K562 (cell line): ENCODE measurements around the gene ABCA7. TPM values are rescaled to one million over a fixed set of nuclear protein-coding genes. Genes with fewer than 3 reads are reported as not detected.

Experiments
- CBX3 ChIP-seq, 2 experiments: IDR thresholded peaks; 1 replicate in 1 of 2; 2 replicates in 1 of 2; pipeline ENCODE4 v1.6.1; 2012; ENCODE audit warnings: inconsistent platforms in 2 of 2, low read length in 2 of 2, borderline replicate concordance in 1 of 2, control low read depth in 1 of 2
- CREB1 ChIP-seq, 2 experiments: sonication (generic) in 1 of 2; formaldehyde crosslinking in 1 of 2; IDR thresholded peaks; 2 replicates each; pipeline versions ENCODE4 v1.6.1 to v1.8.0; 2012 to 2022; ENCODE audit warnings: inconsistent platforms in 1 of 2, mild to moderate bottlenecking in 1 of 2, missing genetic modification reagents in 1 of 2, moderate library complexity in 1 of 2
- CREM ChIP-seq: IDR thresholded peaks from 2 replicates; pipeline ENCODE4 v1.6.1; 2014; ENCODE audit warnings: antibody characterized with exemption, low read depth
- E2F1 ChIP-seq: sonication (generic); formaldehyde crosslinking; IDR thresholded peaks from 2 replicates; pipeline ENCODE4 v1.8.1; 2023; ENCODE audit warnings: mild to moderate bottlenecking, missing genetic modification reagents, moderate library complexity
- E4F1 ChIP-seq: fragments of 250-450 bp; sonication (Bioruptor Pico); IDR thresholded peaks from 2 replicates; pipeline ENCODE4 v1.5.0; 2021; ENCODE audit warnings: mild to moderate bottlenecking, borderline replicate concordance
- ETS1 ChIP-seq: conservative IDR thresholded peaks from 2 replicates; pipeline ENCODE4 v1.6.1; 2011; ENCODE audit warnings: low read depth, mild to moderate bottlenecking, low read length; ENCODE audit not compliant: control insufficient read depth
- FIP1L1 ChIP-seq: fragments of 200-400 bp; formaldehyde crosslinking; IDR thresholded peaks from 2 replicates; pipeline ENCODE4 v1.6.1; 2018; ENCODE audit warnings: mild to moderate bottlenecking, low read depth, low read length; ENCODE audit not compliant: poor library complexity, severe bottlenecking
- HNRNPLL ChIP-seq: fragments of 200-400 bp; formaldehyde crosslinking; IDR thresholded peaks from 2 replicates; pipeline ENCODE4 v1.6.1; 2017; ENCODE audit warnings: low read length, low read depth, mild to moderate bottlenecking; ENCODE audit not compliant: poor library complexity, severe bottlenecking
- KHSRP ChIP-seq: fragments of 450-650 bp; IDR thresholded peaks from 2 replicates; pipeline ENCODE4 v1.6.1; 2017
- MBD2 ChIP-seq: sonication (generic); IDR thresholded peaks from 2 replicates; pipeline ENCODE4 v1.6.1; 2016; ENCODE audit warnings: low read depth, borderline replicate concordance
- MITF ChIP-seq: IDR thresholded peaks from 2 replicates; pipeline ENCODE4 v1.6.1; 2014; ENCODE audit warnings: antibody characterized with exemption
- NCOA6 ChIP-seq: fragments of 450-650 bp; IDR thresholded peaks from 2 replicates; pipeline ENCODE4 v1.6.1; 2017; ENCODE audit warnings: mild to moderate bottlenecking
- OTX1 ChIP-seq: fragments of 450-650 bp; formaldehyde crosslinking; IDR thresholded peaks from 2 replicates; pipeline ENCODE4 v1.4.0; 2022; ENCODE audit warnings: mild to moderate bottlenecking
- PBX2 ChIP-seq, 2 experiments: IDR thresholded peaks in 1 of 2; conservative IDR thresholded peaks in 1 of 2; 2 replicates each; pipeline ENCODE4 v1.6.1; 2016; ENCODE audit warnings: low read depth in 2 of 2, mild to moderate bottlenecking in 1 of 2, missing compliant biosample characterization in 1 of 2, missing genetic modification characterization in 1 of 2, moderate library complexity in 1 of 2
- SIX5 ChIP-seq, 2 experiments: IDR thresholded peaks; 2 replicates each; pipeline ENCODE4 v1.6.1; 2011; ENCODE audit warnings: low read length in 2 of 2, borderline replicate concordance in 1 of 2, low read depth in 1 of 2, mild to moderate bottlenecking in 1 of 2, moderate library complexity in 1 of 2; ENCODE audit not compliant: insufficient read depth in 1 of 2
- SMARCE1 ChIP-seq: fragments of 450-650 bp; IDR thresholded peaks from 2 replicates; pipeline ENCODE4 v1.7.1; 2016; ENCODE audit warnings: mild to moderate bottlenecking
- ZEB2 ChIP-seq: fragments of 450-650 bp; IDR thresholded peaks from 2 replicates; pipeline ENCODE4 v1.6.1; 2016
- polyA plus RNA-seq, 8 experiments: library from polyadenylated mRNA; depleted of rRNA in 4 of 8; stranded (reverse) in 5 of 8; unstranded in 3 of 8; fragments of >200 nt; fragmentation: Nextera tagmentation in 2 of 8; fragmentation: Illumina TruSeq in 1 of 8; extraction: Ambion mirVana in 2 of 8; extraction: Trizol in 1 of 8; gene quantifications; 2 replicates each; pipeline versions ENCODE4 v1.2.1 to v1.2.3, GENCODE V29; 2011 to 2014; ENCODE audit warnings: inconsistent platforms in 1 of 8, missing spikeins in 1 of 8
- total RNA-seq, 7 experiments: library from RNA; depleted of rRNA in 6 of 7; stranded (reverse); fragments of >200 nt in 6 of 7; fragmentation: Illumina TruSeq in 2 of 7; extraction: Trizol in 2 of 7; gene quantifications; 2 replicates each; pipeline versions ENCODE4 v1.2.1 to v1.2.3, GENCODE V29; 2011 to 2021; ENCODE audit warnings: low replicate concordance in 1 of 7

Gene ABCA7
- total and polyA plus RNA-seq, 9 of the 15 experiments (the other 6 are each of a cell fraction or from before 2014, with no cell fraction given), result 2.3 to 96.1 (median 31.2) TPM

GRCh38 chr19:1094978-1095701, 55.2 kb downstream of the ABCA7 start, which contains the start of gene POLR2E (continued):
- TF ChIP-seq NCOA6 (no peak), KHSRP (no peak), PBX2 (CRISPR knock-in tag; IDR thresholded peaks at IDR 0.05; ENCODE audit: low read depth) (no peak), PBX2 (tag; conservative IDR thresholded peaks at IDR 0.05; ENCODE audit: low read depth) (no peak), OTX1 (CRISPR knock-in tag) (0 out of 2 replicates have a peak, but pooled peaks have one; percentile 15), HNRNPLL (peak; percentile 37), CREB1 (IDR thresholded peaks at IDR 0.05) (peak; percentile 72), CREB1 (CRISPR knock-in tag; IDR thresholded peaks at IDR 0.05) (peak; percentile 76), ETS1 (peak; percentile 85), CBX3 (IDR thresholded peaks at IDR 0.05; ENCODE audit: borderline replicate concordance in 1 of 2, low read length in 2 of 2) (0 out of 3 replicates have a peak, but pooled peaks of 1 of the 2 experiments have one; percentile 24), MBD2 (peak; percentile 73; the same call in 1 of the 2 replicates), CREM (peak; percentile 92), SIX5 (IDR thresholded peaks at IDR 0.05; ENCODE audit: borderline replicate concordance in 1 of 2, insufficient read depth in 1 of 2, low read depth in 1 of 2, low read length in 2 of 2) (peak; percentile 84 to 88), E2F1 (CRISPR knock-in tag) (no peak), E4F1 (CRISPR knock-in tag) (no peak), FIP1L1 (peak; percentile 66), MITF (no peak), ZEB2 (no peak), SMARCE1 (no peak)
